Nephron progenitor cell (in vitro differentiated cells): Measurements from ENCODE around the gene AP5S1.

Experiments
- DNase-seq: peaks from one replicate; pipeline ENCODE4 v3.0.0; 2021
- H3K27ac Mint-ChIP-seq: 2 replicates; pipeline ENCODE4 v1.8.0; 2021; ENCODE audit warnings: mild to moderate bottlenecking, moderate library complexity, mixed read lengths
- H3K27me3 Mint-ChIP-seq: 2 replicates; pipeline ENCODE4 v1.8.0; 2021; ENCODE audit warnings: mild to moderate bottlenecking, low read depth, mixed read lengths; ENCODE audit not compliant: poor library complexity
- H3K36me3 Mint-ChIP-seq: 2 replicates; pipeline ENCODE4 v1.8.0; 2021; ENCODE audit warnings: low read depth, mixed read lengths
- H3K4me1 Mint-ChIP-seq: 2 replicates; pipeline ENCODE4 v1.8.0; 2021; ENCODE audit warnings: mixed read lengths
- H3K4me3 Mint-ChIP-seq: 2 replicates; pipeline ENCODE4 v1.8.0; 2021; ENCODE audit warnings: mild to moderate bottlenecking, moderate library complexity, mixed read lengths
- H3K9me3 Mint-ChIP-seq: 2 replicates; pipeline ENCODE4 v1.8.0; 2021; ENCODE audit warnings: mild to moderate bottlenecking, moderate library complexity, mixed read lengths
- TF ChIP-seq, protein P1 (sequence below): fragments of 200-600 bp; sonication (generic); IDR thresholded peaks from 2 replicates; pipeline ENCODE4 v1.5.0; 2021; ENCODE audit warnings: antibody characterized with exemption

Gene AP5S1

DNA sequence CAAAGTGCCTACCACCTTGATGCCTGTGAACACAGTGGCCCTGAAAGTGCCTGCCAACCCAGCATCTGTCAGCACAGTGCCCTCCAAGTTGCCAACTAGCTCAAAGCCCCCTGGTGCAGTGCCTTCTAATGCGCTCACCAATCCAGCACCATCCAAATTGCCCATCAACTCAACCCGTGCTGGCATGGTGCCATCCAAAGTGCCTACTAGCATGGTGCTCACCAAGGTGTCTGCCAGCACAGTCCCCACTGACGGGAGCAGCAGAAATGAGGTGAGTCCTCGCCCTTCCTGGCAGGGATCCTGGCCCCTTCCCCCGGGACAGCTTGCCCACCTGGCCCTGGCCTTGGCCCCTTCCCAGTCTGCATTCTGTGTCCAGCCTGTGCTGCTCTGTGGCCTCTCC, 44.2 kb downstream of the AP5S1 start:
- H3K4me1 Mint-ChIP-seq, result no peaks in the 10 kb centered on the region
- H3K4me3 Mint-ChIP-seq, result no peak overlapping the region
- H3K36me3 Mint-ChIP-seq, result peaks cover 39% of the 10 kb centered on the region
- H3K27me3 Mint-ChIP-seq, result no peaks in the 10 kb centered on the region
- H3K9me3 Mint-ChIP-seq, result peaks cover 12% of the 10 kb centered on the region
- TF ChIP-seq, protein P1, sequence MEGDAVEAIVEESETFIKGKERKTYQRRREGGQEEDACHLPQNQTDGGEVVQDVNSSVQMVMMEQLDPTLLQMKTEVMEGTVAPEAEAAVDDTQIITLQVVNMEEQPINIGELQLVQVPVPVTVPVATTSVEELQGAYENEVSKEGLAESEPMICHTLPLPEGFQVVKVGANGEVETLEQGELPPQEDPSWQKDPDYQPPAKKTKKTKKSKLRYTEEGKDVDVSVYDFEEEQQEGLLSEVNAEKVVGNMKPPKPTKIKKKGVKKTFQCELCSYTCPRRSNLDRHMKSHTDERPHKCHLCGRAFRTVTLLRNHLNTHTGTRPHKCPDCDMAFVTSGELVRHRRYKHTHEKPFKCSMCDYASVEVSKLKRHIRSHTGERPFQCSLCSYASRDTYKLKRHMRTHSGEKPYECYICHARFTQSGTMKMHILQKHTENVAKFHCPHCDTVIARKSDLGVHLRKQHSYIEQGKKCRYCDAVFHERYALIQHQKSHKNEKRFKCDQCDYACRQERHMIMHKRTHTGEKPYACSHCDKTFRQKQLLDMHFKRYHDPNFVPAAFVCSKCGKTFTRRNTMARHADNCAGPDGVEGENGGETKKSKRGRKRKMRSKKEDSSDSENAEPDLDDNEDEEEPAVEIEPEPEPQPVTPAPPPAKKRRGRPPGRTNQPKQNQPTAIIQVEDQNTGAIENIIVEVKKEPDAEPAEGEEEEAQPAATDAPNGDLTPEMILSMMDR, result no peak
- no peak for DNase-seq
- no peak overlapping the region for H3K27ac Mint-ChIP-seq

DNA sequence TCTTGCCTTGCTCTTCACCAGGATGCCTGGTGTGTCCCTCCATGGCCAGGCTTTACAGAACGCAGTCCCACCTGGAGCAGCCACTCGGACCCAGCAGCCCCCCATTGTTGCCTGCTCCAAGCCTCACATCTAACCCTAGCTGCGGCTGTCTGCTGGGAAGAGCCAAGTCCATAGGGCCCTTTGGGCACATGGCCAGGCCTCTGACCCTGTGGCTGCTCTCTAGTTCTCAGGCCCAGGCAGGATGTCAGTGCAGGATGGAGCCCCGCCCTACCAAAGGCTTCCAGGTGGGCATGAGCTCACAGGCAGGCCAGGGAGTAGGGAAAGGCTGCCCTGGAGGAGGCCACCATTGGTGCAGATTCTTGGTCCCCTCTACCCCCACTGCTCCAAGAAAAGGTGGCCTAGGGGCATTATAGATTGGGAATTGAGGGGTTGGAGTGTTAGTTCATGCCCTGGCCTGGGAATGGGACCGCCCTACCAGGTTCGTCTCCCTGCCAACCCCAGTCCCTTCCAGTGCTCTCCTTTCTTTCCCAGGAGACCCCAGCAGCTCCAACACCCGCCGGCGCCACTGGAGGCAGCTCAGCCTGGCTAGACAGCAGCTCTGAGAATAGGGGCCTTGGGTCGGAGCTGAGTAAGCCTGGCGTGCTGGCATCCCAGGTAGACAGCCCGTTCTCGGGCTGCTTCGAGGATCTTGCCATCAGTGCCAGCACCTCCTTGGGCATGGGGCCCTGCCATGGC, 45.0 kb downstream of the AP5S1 start:
- Mint-ChIP-seq H3K27me3 (no peaks in the 10 kb centered on the region), H3K9me3 (peaks cover 12% of the 10 kb centered on the region), H3K4me1 (no peaks in the 10 kb centered on the region), H3K36me3 (peaks cover 38% of the 10 kb centered on the region), H3K4me3 (no peak overlapping the region), H3K27ac (no peak overlapping the region)
- no peak for DNase-seq
- TF ChIP-seq, protein P1, result no peak

DNA sequence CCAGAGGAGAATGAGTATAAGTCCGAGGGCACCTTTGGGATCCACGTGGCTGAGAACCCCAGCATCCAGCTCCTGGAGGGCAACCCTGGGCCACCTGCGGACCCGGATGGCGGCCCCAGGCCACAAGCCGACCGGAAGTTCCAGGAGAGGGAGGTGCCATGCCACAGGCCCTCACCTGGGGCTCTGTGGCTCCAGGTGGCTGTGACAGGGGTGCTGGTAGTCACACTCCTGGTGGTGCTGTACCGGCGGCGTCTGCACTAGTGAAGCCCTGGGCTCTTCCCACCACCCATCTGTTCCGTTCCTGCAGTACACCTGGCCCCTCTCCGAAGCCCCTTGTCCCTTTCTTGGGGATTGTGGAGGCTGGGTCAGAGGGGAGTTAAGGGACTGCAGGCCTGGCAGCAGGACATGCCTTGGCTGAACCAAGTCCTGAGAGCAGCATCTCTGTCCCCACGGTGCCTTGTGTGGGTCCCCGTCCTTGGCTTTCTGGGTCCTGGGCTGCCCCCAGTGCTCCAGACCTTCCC, 45.6 kb downstream of the AP5S1 start:
- Mint-ChIP-seq H3K27ac (peak overlapping the region; percentile 36), H3K27me3 (no peaks in the 10 kb centered on the region), H3K9me3 (peaks cover 12% of the 10 kb centered on the region), H3K4me1 (no peaks in the 10 kb centered on the region), H3K4me3 (no peak overlapping the region), H3K36me3 (peaks cover 38% of the 10 kb centered on the region)
- TF ChIP-seq, protein P1, result no peak
- no peak for DNase-seq

DNA sequence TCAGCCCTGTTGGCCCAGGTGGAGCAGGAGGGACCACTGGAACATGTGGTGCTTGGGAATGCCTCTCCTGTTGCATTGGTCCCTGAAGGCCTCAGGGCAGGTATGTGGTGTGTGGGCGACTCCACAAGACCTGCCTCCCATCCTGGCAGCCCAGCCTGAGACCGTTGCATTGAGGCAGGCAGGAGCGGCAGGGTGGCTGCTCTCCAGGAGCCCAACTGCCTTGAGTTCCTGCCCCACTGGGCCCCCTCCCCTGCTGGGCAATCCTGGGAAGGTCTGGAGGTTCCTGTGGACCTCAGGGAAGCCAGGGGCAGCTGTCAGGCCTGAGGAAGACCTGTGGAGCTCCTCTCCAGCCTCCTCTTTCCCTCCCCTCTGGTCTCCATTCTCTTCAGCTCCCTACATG, 46.1 kb downstream of the AP5S1 start:
- H3K27ac Mint-ChIP-seq, result peak overlapping the region; percentile 36
- TF ChIP-seq, protein P1, result no peak
- H3K4me3 Mint-ChIP-seq, result no peak overlapping the region
- DNase-seq, result no peak
- no peaks in the 10 kb centered on the region for H3K27me3 Mint-ChIP-seq
- H3K4me1 Mint-ChIP-seq, result no peaks in the 10 kb centered on the region
- H3K36me3 Mint-ChIP-seq, result peaks cover 36% of the 10 kb centered on the region
- H3K9me3 Mint-ChIP-seq, result peaks cover 8% of the 10 kb centered on the region

DNA sequence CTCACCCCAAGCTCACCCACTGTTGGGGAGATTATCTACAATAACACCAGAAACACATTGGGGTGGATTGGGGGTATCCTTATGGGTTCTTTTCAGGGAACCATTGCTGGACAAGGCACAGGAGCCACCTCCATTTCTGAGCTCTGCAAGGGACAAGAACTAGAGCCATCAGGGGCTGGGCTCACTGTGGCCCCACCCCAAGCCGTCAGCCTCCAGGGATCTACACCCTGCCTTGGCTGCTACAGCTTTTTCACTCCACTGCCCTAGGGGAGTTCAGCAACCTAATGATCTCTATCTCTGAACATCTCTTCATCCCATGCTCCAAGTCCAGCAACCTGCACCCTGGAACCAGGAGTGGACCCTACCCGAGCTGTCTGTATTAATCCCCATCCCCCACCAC, 47.5 kb downstream of the AP5S1 start:
- Mint-ChIP-seq H3K36me3 (peaks cover 36% of the 10 kb centered on the region), H3K27ac (peak overlapping the region; percentile 20), H3K4me3 (no peak overlapping the region), H3K27me3 (no peaks in the 10 kb centered on the region), H3K4me1 (no peaks in the 10 kb centered on the region), H3K9me3 (no peaks in the 10 kb centered on the region)
- TF ChIP-seq, protein P1, result no peak
- DNase-seq, result no peak
